Prostate gland (tissue), 2 donors: ENCODE results near the gene SLC13A2.
"Not testable (repeated sequence)": the region's sequence is repeated elsewhere in the genome, so short reads cannot be mapped to it uniquely, and the experiment has no call there.

Source experiments
- POLR2A ChIP-seq: fragments of 450-650 bp; IDR thresholded peaks from one replicate; pipeline ENCODE4 v1.6.1; 2016; ENCODE audit warnings: antibody characterized with exemption, mild to moderate bottlenecking
- POLR2AphosphoS5 ChIP-seq: sonication (generic); formaldehyde crosslinking; IDR thresholded peaks from one replicate; pipeline ENCODE4 v1.6.1; 2017; ENCODE audit warnings: antibody characterized with exemption
- TF ChIP-seq, protein P1 (sequence below), 4 experiments: fragments of 200-600 bp in 2 of 4; fragments of 450-650 bp in 2 of 4; sonication (generic) in 2 of 4; IDR thresholded peaks; 1 replicate in 3 of 4; 2 replicates in 1 of 4; pipeline ENCODE4 v1.5.1; 2016 to 2019; ENCODE audit warnings: antibody characterized with exemption in 4 of 4, mild to moderate bottlenecking in 2 of 4, moderate library complexity in 2 of 4

DNA sequence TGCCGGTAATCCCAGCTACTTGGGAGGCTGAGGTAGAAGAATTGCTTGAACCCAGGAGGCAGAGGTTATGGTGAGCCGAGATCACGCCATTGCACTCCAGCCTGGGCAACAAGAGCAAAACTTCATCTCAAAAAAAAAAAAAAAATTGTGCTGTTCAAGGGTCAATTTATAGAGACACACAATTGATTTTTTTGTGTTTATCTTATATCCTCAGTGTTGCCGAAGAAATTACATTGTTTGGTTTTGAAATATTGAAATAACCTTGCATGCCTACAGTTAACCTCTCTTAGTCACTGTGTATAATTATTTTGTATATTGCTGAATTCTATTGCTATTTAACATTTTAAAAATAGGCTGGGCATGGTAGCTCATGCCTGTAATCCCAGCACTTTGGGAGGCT is 45.5 kb upstream of the SLC13A2 start:
- TF ChIP-seq, protein P1, sequence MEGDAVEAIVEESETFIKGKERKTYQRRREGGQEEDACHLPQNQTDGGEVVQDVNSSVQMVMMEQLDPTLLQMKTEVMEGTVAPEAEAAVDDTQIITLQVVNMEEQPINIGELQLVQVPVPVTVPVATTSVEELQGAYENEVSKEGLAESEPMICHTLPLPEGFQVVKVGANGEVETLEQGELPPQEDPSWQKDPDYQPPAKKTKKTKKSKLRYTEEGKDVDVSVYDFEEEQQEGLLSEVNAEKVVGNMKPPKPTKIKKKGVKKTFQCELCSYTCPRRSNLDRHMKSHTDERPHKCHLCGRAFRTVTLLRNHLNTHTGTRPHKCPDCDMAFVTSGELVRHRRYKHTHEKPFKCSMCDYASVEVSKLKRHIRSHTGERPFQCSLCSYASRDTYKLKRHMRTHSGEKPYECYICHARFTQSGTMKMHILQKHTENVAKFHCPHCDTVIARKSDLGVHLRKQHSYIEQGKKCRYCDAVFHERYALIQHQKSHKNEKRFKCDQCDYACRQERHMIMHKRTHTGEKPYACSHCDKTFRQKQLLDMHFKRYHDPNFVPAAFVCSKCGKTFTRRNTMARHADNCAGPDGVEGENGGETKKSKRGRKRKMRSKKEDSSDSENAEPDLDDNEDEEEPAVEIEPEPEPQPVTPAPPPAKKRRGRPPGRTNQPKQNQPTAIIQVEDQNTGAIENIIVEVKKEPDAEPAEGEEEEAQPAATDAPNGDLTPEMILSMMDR (IDR thresholded peaks at IDR 0.05): not testable (repeated sequence)
- not testable (repeated sequence) for TF ChIP-seq POLR2A, POLR2AphosphoS5
